Keratinocyte (primary cell): ENCODE results near the gene RNU6-9. TPM values are rescaled to one million over a fixed set of nuclear protein-coding genes. Genes with fewer than 3 reads are reported as not detected.

Source experiments
- DNase-seq: peaks from one replicate; pipeline ENCODE4 v3.0.0-alpha.2; 2011; ENCODE audit warnings: low read depth, missing footprints, low spot score
- FAIRE-seq: peaks from 2 replicates; lab custom pipeline; 2011; peaks lifted over from hg19 to GRCh38; lab: Jason Lieb, UNC
- H2AFZ ChIP-seq: 2 replicates; pipeline ENCODE4 v1.6.0; 2012; ENCODE audit warnings: low read length, control low read depth, inconsistent platforms; ENCODE audit not compliant: control insufficient read depth
- H3K27ac ChIP-seq: 2 replicates; pipeline ENCODE4 v1.5.1; 2011; ENCODE audit warnings: low read length; ENCODE audit not compliant: control insufficient read depth, insufficient read depth
- H3K27me3 ChIP-seq: 3 replicates; pipeline ENCODE4 v1.6.0; 2011; ENCODE audit warnings: low read length; ENCODE audit not compliant: control insufficient read depth, insufficient read depth; ENCODE audit errors: extremely low read depth
- H3K36me3 ChIP-seq, 2 experiments: 2 replicates in 1 of 2; 3 replicates in 1 of 2; pipeline ENCODE4 v1.5.1; 2011; ENCODE audit warnings: low read length in 2 of 2, mild to moderate bottlenecking in 1 of 2; ENCODE audit not compliant: control insufficient read depth in 2 of 2, insufficient read depth in 2 of 2; ENCODE audit errors: extremely low read depth in 1 of 2
- H3K4me1 ChIP-seq: 3 replicates; pipeline ENCODE4 v1.5.1; 2011; ENCODE audit warnings: low read length; ENCODE audit not compliant: control insufficient read depth, insufficient read depth; ENCODE audit errors: extremely low read depth
- H3K4me2 ChIP-seq: 3 replicates; pipeline ENCODE4 v1.6.0; 2011; ENCODE audit warnings: low read depth, low read length; ENCODE audit not compliant: control insufficient read depth, insufficient read depth; ENCODE audit errors: extremely low read depth
- H3K4me3 ChIP-seq, 3 experiments: fragments of 200-600 bp in 1 of 3; sonication (generic) in 1 of 3; 2 replicates in 2 of 3; 3 replicates in 1 of 3; pipeline ENCODE4 v1.5.1; 2011 to 2016; ENCODE audit warnings: low read length in 3 of 3, mild to moderate bottlenecking in 3 of 3, control low read depth in 2 of 3, inconsistent platforms in 1 of 3, low read depth in 1 of 3, mixed read lengths in 1 of 3, mixed run types in 1 of 3, moderate library complexity in 1 of 3; ENCODE audit not compliant: control insufficient read depth in 2 of 3, insufficient read depth in 2 of 3; ENCODE audit errors: extremely low read depth in 1 of 3
- H3K79me2 ChIP-seq: 2 replicates; pipeline ENCODE4 v1.6.0; 2012; ENCODE audit warnings: low read length; ENCODE audit not compliant: control insufficient read depth, insufficient read depth
- H3K9ac ChIP-seq: 3 replicates; pipeline ENCODE4 v1.6.0; 2011; ENCODE audit warnings: low read length; ENCODE audit not compliant: control insufficient read depth, insufficient read depth; ENCODE audit errors: extremely low read depth
- H3K9me1 ChIP-seq: 3 replicates; pipeline ENCODE4 v1.6.0; 2011; ENCODE audit warnings: low read length; ENCODE audit not compliant: control insufficient read depth, insufficient read depth; ENCODE audit errors: extremely low read depth
- H3K9me3 ChIP-seq: 2 replicates; pipeline ENCODE4 v1.5.1; 2012; ENCODE audit warnings: low read depth, low read length; ENCODE audit not compliant: control insufficient read depth
- H4K20me1 ChIP-seq: 3 replicates; pipeline ENCODE4 v1.6.0; 2011; ENCODE audit warnings: low read length; ENCODE audit not compliant: control insufficient read depth, insufficient read depth; ENCODE audit errors: extremely low read depth
- EZH2 ChIP-seq: IDR thresholded peaks from one replicate; pipeline ENCODE4 v1.6.1; 2012; ENCODE audit warnings: inconsistent platforms, mild to moderate bottlenecking, low read length, moderate library complexity
- dilution Hi-C: fragments of 300-500 bp; cut with MboI; formaldehyde crosslinking; loops from one replicate; pipeline ENCODE4 v1.7.0; 2020; ENCODE audit warnings: low sequenced_read_pairs; ENCODE audit not compliant: extremely low pct_ligation_motif_present
- polyA plus RNA-seq, 5 experiments: library from polyadenylated mRNA; depleted of rRNA in 3 of 5; stranded (reverse) in 3 of 5; stranded (forward) in 1 of 5; unstranded in 1 of 5; fragments of >200 nt; gene quantifications; 1 replicate in 1 of 5; 2 replicates in 3 of 5; 3 replicates in 1 of 5; pipeline versions ENCODE4 v1.2.1 to v1.2.3, GENCODE V29; 2011 to 2012; ENCODE audit warnings: missing spikeins in 2 of 5, low read depth in 1 of 5, low replicate concordance in 1 of 5
- TF ChIP-seq, protein P1 (sequence below), 3 experiments: IDR thresholded peaks in 1 of 3; conservative IDR thresholded peaks in 1 of 3; optimal IDR thresholded peaks in 1 of 3; 2 replicates in 2 of 3; 3 replicates in 1 of 3; pipeline versions ENCODE3 to v1.5.1; 2011; ENCODE audit warnings: low read length in 3 of 3, mild to moderate bottlenecking in 3 of 3, moderate library complexity in 2 of 3, control low read depth in 1 of 3, inconsistent platforms in 1 of 3; ENCODE audit not compliant: insufficient read depth in 2 of 3; ENCODE audit errors: extremely low read depth in 1 of 3

RNU6-9 gene
- polyA plus RNA-seq, 1 donor (not counting 4 experiments of a cell fraction or from before 2014, with no cell fraction given): not detected

DNA sequence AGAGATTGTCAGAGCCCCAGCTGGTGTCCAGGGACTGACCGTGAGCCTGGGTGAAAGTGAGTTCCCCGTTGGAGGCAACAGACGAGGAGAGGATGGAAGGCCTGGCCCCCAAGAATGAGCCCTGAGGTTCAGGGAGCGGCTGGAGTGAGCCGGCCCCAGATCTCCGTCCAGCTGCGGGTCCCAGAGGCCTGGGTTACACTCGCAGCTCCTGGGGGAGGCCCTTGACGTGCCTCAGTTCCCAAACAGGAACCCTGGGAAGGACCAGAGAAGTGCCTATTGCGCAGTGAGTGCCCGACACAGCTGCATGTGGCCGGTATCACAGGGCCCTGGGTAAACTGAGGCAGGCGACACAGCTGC, 42.3 kb upstream of the RNU6-9 start:
- peaks cover 48% of the 10 kb centered on the region for H3K27me3 ChIP-seq
- H3K9me3 ChIP-seq: no peaks in the 10 kb centered on the region
- no peak for FAIRE-seq
- H3K36me3 ChIP-seq: no peaks in the 10 kb centered on the region
- no peak overlapping the region for H3K27ac ChIP-seq
- TF ChIP-seq, protein P1, sequence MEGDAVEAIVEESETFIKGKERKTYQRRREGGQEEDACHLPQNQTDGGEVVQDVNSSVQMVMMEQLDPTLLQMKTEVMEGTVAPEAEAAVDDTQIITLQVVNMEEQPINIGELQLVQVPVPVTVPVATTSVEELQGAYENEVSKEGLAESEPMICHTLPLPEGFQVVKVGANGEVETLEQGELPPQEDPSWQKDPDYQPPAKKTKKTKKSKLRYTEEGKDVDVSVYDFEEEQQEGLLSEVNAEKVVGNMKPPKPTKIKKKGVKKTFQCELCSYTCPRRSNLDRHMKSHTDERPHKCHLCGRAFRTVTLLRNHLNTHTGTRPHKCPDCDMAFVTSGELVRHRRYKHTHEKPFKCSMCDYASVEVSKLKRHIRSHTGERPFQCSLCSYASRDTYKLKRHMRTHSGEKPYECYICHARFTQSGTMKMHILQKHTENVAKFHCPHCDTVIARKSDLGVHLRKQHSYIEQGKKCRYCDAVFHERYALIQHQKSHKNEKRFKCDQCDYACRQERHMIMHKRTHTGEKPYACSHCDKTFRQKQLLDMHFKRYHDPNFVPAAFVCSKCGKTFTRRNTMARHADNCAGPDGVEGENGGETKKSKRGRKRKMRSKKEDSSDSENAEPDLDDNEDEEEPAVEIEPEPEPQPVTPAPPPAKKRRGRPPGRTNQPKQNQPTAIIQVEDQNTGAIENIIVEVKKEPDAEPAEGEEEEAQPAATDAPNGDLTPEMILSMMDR (optimal IDR thresholded peaks at IDR 0.05 in 1 of 3, IDR thresholded peaks at IDR 0.05 in 1 of 3, conservative IDR thresholded peaks at IDR 0.05 in 1 of 3; ENCODE audit: extremely low read depth in 1 of 3, insufficient read depth in 2 of 3, low read length in 3 of 3): no peak
- TF ChIP-seq EZH2: no peak
- H3K9ac ChIP-seq: no peak overlapping the region
- peaks cover 4% of the 10 kb centered on the region for H3K4me1 ChIP-seq
- H3K4me2 ChIP-seq: no peak overlapping the region
- no peak overlapping the region for H2AFZ ChIP-seq
- dilution Hi-C loops: no loop called here
- H3K4me3 ChIP-seq: no peak overlapping the region
- H3K79me2 ChIP-seq: no peaks in the 10 kb centered on the region
- H4K20me1 ChIP-seq: peaks cover 4% of the 10 kb centered on the region
- H3K9me1 ChIP-seq: no peaks in the 10 kb centered on the region
- no peak for DNase-seq

DNA sequence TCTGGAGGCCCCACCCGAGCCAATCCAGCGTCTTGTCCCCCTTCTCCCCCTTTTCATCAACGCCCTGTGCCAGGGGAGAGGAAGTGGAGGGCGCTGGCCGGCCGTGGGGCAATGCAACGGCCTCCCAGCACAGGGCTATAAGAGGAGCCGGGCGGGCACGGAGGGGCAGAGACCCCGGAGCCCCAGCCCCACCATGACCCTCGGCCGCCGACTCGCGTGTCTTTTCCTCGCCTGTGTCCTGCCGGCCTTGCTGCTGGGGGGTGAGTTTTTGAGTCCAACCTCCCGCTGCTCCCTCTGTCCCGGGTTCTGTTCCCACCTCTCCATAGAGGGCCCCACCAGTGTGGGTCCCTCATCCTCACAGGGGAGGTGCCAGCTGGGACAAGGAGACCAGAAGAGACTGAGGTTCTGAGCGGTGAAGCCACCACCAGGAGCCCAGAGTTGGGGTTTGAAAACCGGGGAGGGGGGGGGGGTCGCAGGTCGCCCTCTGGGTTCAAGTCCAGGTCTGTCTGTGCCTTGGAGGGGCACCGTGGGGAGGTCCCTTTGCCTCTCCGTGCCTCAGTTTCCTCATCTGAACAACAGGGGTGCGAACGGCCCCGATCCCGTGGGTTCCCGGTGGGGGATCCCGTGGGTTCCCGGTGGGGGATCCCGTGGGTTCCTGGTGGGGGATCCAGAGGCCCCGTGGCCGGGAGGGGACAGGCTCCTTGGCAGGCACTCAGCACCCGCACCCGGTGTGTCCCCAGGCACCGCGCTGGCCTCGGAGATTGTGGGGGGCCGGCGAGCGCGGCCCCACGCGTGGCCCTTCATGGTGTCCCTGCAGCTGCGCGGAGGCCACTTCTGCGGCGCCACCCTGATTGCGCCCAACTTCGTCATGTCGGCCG, 40.9 kb upstream of the RNU6-9 start, which contains the start of gene ELANE:
Gene ELANE (plus strand): TSS at position 168 of the 878 bp plus-strand sequence. CDS start 26 bp downstream, at position 194.
- H3K4me2 ChIP-seq: no peak within 1 kb of the TSS
- no peak for DNase-seq
- peaks cover 4% of the 10 kb centered on the region for H3K4me1 ChIP-seq
- H3K27ac ChIP-seq: no peak within 1 kb of the TSS
- no peaks in the 10 kb centered on the region for H3K79me2 ChIP-seq
- H3K27me3 ChIP-seq: peaks cover 39% of the 10 kb centered on the region
- no peak within 1 kb of the TSS for H3K9ac ChIP-seq
- H3K4me3 ChIP-seq: no peak within 1 kb of the TSS
- H4K20me1 ChIP-seq: peaks cover 4% of the 10 kb centered on the region
- no peaks in the 10 kb centered on the region for H3K36me3 ChIP-seq
- no peak within 1 kb of the TSS for H2AFZ ChIP-seq
- H3K9me1 ChIP-seq: no peaks in the 10 kb centered on the region
- no peak for TF ChIP-seq EZH2
- TF ChIP-seq, protein P1 (optimal IDR thresholded peaks at IDR 0.05 in 1 of 3, IDR thresholded peaks at IDR 0.05 in 1 of 3, conservative IDR thresholded peaks at IDR 0.05 in 1 of 3; ENCODE audit: extremely low read depth in 1 of 3, insufficient read depth in 2 of 3, low read length in 3 of 3): no peak
- no peak for FAIRE-seq
- dilution Hi-C loops: no loop called here
- no peaks in the 10 kb centered on the region for H3K9me3 ChIP-seq
